GM18498 (cell line): Measurements from ENCODE around the gene ABCA2.
A peak's percentile ranks its signal among the peaks of the same experiment; 100 is the strongest.

Source experiments
- ATAC-seq: cut with Tn5 transposase; IDR thresholded peaks from one replicate; pipeline ENCODE4 v1.9.1; 2021; ENCODE audit warnings: mild to moderate bottlenecking, moderate library complexity; ENCODE audit not compliant: unreplicated experiment

Gene ABCA2

DNA sequence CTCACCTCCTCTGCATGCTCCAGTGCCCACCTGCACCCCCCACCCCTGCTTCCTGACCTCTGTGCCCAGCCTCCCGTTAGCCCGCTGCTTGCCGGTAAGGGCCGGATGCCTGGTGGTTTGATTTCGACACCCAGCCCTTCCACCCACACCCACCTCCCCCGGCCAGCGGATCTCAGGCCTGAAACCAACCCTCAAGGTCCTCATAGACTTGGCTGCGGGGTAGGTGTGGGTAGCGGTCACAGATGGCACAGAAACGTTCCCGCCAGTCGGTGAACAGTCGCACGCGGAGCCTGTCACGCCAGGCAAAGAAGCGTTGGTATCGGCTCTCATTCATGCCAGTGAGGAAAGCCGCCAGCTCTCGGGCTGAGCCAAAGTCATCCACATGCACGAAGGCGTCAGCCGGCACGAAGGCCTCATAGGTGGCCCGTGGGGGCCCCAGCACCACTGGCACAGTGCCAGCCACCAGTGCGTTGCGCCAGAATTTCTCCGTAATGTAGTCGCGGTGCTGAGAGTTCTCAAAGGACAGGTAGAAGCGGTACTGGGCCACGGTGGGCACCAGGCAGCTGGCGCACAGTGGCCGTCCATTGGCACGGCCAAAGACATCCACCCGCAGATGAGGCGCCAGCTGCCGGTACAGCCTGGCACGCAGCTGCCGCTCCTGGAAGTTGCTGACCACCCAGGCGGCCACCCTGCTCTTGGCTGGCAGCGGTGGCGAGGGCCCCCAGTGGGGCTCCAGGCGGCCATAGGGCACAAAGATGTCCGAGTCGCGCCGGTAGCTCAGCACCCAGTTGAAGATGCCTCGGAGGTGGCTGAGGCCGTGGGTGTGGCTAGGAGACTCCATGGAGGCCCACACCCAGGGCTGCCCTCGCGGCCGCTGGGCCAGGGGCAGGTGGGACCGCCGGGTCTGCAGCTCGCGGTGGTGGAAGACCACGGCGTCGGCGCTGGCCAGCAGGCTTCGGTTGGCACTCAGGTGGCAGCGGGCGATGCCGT, 2.8 kb upstream of the ABCA2 start:
- ATAC-seq: no peak

DNA sequence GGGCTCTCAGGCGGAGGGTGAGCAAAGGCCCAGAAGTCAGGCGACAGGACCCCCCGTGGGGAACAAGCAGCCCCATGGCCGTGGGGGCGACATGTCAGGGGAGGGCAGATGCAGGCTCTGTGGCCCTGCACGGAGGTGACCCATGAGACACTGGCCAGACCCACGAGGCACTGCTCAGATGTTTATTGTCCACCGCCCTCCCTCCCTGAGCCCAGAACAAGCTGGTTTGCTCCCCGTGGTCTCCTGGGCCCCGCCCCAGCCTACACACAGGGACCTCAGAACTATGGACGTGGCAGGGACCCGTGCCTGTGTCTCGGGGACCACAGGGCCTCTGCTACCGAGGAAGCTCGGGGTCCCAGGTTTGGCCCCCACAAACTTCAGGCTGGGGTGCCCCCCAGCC, 2.0 kb upstream of the ABCA2 start:
- no peak for ATAC-seq

- peak; percentile 36 for ATAC-seq
These were observed 1.3 kb upstream of the ABCA2 start for GRCh38 chr9:137029058-137029936.

GRCh38 chr9:137028263-137029057, 423 bp upstream of the ABCA2 start:
- ATAC-seq: peak; percentile 46

GRCh38 chr9:137026828-137027227, 1.2 kb downstream of the ABCA2 start:
- no peak for ATAC-seq

- ATAC-seq: no peak
These were observed 1.7 kb downstream of the ABCA2 start for GRCh38 chr9:137026384-137026783.

DNA sequence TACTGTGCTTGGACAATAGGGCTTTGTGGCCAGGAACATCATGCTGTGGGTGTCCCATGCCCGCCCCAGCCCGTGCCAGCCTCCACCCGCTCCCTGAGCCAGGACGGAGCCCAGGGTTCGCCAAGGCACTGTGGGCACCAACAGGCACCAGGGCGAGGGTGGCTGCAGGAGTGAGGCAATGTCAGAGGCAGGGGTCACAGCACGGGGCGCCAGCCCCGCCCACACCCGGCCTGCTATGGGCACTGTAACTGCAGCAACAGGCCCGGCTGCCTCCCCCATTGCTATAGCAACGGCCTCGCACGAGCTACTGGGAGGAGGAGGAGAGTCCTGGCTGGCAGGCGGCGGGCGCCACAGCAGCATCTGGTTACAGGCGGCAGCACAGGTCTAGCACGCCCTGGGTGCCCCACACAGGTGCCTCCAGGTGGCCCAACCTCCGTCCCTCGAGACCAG, 2.5 kb downstream of the ABCA2 start:
- no peak for ATAC-seq

GRCh38 chr9:137023583-137023991, 4.5 kb downstream of the ABCA2 start:
- ATAC-seq: no peak

- ATAC-seq: no peak
These were observed 4.9 kb downstream of the ABCA2 start for GRCh38 chr9:137023157-137023556.

GRCh38 chr9:137022662-137023008, 5.4 kb downstream of the ABCA2 start:
- ATAC-seq: no peak

GRCh38 chr9:137021979-137022661, 5.9 kb downstream of the ABCA2 start:
- no peak for ATAC-seq

DNA sequence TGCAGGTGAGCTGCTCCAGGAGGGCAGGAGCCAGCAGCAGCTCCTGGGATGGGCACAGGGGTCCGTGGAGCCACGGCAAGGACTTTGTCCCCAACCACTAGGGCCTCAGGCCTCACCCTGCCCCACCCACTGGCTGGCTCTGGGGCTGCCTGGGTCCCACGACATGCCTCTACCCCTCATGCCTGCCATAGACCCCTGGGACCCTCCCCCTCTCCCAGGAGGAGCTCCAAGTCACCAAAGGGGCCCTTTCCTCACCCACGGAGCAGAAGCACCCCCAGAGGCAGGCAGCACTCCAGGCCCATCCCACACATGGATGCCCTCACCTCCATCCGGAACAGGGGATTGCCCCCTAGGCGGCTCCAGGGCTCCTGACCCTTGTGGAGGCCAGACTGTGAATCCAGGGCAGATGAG, 6.5 kb downstream of the ABCA2 start:
- no peak for ATAC-seq

GRCh38 chr9:137020771-137021567, 7.1 kb downstream of the ABCA2 start:
- no peak for ATAC-seq

DNA sequence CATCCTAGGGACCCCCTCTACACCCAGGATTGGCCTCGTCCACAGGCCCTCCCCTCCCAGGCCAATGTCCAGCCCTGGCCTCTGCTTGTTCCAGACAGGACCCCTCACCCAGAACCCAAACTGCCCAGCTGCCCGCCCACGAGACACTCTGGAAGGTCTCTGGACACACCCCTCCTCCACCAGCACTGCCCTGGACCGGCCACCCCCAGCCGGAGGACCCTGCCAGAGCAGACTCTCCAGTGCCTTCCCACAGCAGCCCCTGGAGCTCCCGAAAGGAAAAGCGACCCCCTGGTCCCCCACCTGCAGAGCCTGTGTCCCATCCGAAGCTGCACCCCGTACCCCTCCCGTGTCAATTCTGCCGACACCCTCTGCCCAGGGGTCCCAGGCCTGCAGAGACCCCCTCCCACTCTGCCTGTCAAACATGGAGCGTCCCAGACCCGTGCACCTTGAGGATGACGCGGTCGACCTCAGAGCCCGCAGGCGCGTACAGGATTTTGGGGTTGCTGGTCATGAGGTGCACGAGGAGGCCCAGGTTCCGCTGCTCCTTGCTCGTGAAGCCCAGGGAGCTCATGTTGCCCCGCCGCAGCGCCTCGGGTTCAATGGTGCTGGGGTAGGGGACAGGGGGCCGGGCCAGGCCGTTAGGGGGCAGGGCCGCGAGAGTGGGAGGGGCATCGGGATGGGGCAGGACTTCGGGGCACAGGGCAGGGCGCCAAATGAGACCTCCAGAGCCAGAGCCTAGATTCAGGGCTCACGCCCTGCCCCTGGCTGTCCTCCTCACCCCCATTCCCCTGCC, 8.0 kb downstream of the ABCA2 start:
- no peak for ATAC-seq

GRCh38 chr9:137018761-137019559, 9.1 kb downstream of the ABCA2 start:
- ATAC-seq: no peak

DNA sequence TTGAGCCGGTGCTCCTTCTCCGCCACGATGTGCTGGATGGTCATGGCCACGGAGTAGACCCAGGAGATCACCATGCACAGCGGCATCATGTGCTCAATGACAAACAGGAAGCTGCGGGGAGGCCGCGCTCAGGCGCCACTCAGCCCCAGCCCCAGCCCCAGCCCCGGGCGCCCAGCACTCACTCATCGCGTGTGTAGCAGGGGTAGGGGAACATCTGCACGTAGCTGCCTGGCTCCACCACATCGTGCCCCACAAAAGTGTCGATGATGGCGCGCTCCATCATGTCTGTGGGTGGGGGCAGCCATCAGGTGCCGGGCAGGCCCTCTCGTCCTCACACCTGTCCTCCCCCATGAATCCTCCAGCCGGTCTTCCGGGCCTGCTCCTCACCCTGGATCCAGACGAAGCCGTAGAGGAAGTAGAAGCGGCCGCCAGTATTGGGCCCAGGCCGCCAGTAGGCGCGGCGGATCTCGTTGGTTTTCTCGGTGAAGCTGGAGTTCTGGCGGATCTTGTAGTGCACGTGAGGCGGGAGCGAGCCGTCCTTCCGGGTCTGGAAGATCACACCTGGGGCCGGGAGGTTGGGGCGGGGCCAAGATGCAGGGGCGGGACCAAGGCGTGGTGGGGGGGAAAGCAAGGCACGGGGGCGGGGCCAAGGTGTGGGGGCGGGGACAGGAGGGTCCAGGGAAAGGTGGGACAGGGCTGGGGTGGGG, 10.1 kb downstream of the ABCA2 start:
- no peak for ATAC-seq

- no peak for ATAC-seq
These were observed 11.0 kb downstream of the ABCA2 start for GRCh38 chr9:137017071-137017470.
